ENCODE measurements around the gene SLC28A1.

DNA sequence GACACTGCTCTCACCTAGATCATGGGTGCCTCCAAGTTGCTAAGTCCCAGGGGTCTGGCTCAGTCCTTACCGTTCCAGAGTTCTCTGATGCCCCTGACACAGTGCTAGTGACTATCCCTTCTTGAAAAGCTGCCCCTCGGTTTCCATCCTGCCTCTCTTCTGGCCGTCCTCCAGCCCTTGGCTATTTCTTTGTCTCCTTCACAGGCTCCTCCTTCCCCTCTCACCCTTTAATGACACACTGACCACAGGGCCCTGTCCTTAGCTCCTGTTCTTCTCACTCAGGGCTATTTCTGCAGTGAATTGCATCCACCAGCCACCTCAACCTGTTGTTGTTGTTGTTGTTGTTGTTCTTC lies 31.1 kb downstream of the SLC28A1 start:
- TF ChIP-seq CEBPB (IDR thresholded peaks at IDR 0.05; ENCODE audit: low read depth): no peak
- TF ChIP-seq, protein P1, sequence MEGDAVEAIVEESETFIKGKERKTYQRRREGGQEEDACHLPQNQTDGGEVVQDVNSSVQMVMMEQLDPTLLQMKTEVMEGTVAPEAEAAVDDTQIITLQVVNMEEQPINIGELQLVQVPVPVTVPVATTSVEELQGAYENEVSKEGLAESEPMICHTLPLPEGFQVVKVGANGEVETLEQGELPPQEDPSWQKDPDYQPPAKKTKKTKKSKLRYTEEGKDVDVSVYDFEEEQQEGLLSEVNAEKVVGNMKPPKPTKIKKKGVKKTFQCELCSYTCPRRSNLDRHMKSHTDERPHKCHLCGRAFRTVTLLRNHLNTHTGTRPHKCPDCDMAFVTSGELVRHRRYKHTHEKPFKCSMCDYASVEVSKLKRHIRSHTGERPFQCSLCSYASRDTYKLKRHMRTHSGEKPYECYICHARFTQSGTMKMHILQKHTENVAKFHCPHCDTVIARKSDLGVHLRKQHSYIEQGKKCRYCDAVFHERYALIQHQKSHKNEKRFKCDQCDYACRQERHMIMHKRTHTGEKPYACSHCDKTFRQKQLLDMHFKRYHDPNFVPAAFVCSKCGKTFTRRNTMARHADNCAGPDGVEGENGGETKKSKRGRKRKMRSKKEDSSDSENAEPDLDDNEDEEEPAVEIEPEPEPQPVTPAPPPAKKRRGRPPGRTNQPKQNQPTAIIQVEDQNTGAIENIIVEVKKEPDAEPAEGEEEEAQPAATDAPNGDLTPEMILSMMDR (IDR thresholded peaks at IDR 0.05 in 2 of 3, conservative IDR thresholded peaks at IDR 0.05 in 1 of 3; ENCODE audit: borderline replicate concordance in 1 of 3, insufficient read depth in 1 of 3, low read depth in 2 of 3, low read length in 2 of 3): no peak
- TF ChIP-seq, protein P2, sequence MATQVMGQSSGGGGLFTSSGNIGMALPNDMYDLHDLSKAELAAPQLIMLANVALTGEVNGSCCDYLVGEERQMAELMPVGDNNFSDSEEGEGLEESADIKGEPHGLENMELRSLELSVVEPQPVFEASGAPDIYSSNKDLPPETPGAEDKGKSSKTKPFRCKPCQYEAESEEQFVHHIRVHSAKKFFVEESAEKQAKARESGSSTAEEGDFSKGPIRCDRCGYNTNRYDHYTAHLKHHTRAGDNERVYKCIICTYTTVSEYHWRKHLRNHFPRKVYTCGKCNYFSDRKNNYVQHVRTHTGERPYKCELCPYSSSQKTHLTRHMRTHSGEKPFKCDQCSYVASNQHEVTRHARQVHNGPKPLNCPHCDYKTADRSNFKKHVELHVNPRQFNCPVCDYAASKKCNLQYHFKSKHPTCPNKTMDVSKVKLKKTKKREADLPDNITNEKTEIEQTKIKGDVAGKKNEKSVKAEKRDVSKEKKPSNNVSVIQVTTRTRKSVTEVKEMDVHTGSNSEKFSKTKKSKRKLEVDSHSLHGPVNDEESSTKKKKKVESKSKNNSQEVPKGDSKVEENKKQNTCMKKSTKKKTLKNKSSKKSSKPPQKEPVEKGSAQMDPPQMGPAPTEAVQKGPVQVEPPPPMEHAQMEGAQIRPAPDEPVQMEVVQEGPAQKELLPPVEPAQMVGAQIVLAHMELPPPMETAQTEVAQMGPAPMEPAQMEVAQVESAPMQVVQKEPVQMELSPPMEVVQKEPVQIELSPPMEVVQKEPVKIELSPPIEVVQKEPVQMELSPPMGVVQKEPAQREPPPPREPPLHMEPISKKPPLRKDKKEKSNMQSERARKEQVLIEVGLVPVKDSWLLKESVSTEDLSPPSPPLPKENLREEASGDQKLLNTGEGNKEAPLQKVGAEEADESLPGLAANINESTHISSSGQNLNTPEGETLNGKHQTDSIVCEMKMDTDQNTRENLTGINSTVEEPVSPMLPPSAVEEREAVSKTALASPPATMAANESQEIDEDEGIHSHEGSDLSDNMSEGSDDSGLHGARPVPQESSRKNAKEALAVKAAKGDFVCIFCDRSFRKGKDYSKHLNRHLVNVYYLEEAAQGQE (IDR thresholded peaks at IDR 0.05; ENCODE audit: low read depth): no peak
